Endothelial cell of umbilical vein (primary cell): ENCODE results near the gene TNFRSF21. TPM values are rescaled to one million over a fixed set of nuclear protein-coding genes. Genes with fewer than 3 reads are reported as not detected.

ENCODE experiments used
- BruUV-seq: library from RNA; stranded (reverse); fragments of 400-500 nt; replicated peaks from 2 replicates; lab custom pipeline; 2021; lab: Mats Ljungman, UMichigan
- CTCF ChIA-PET: fragments of 300-600, 350-600 bp; sonication (Branson Sonifier 250); formaldehyde crosslinking; loops from one replicate; lab custom pipeline; 2021; ENCODE audit warnings: antibody characterized with exemption, inconsistent platforms; lab: Charles Lee
- POLR2A ChIA-PET: fragments of 300-600, 350-600 bp; sonication (Branson Sonifier 250); formaldehyde crosslinking; loops from one replicate; lab custom pipeline; 2021; ENCODE audit warnings: antibody characterized with exemption, inconsistent platforms; lab: Charles Lee
- DNase-seq: peaks from one replicate; pipeline ENCODE4 v3.0.0-alpha.2; 2011; ENCODE audit warnings: low read depth, low spot score
- FAIRE-seq: peaks from 2 replicates; lab custom pipeline; 2011; peaks lifted over from hg19 to GRCh38; lab: Jason Lieb, UNC
- H2AFZ ChIP-seq: 2 replicates; pipeline ENCODE4 v1.6.0; 2012; ENCODE audit warnings: low read depth, low read length, control low read depth, inconsistent platforms
- H3K27ac ChIP-seq: 2 replicates; pipeline ENCODE4 v1.5.1; 2011; ENCODE audit warnings: low read depth, mild to moderate bottlenecking, control low read depth, low read length, moderate library complexity; ENCODE audit not compliant: insufficient read depth
- H3K27me3 ChIP-seq, 2 experiments: 2 replicates each; pipeline versions ENCODE4 v1.6.0 to v1.6.1; 2011; ENCODE audit warnings: low read length in 2 of 2, mixed read lengths in 1 of 2; ENCODE audit not compliant: control insufficient read depth in 2 of 2, insufficient read depth in 2 of 2
- H3K36me3 ChIP-seq, 2 experiments: 2 replicates in 1 of 2; 3 replicates in 1 of 2; pipeline ENCODE4 v1.5.1; 2011; ENCODE audit warnings: low read length in 2 of 2, mild to moderate bottlenecking in 1 of 2, moderate library complexity in 1 of 2; ENCODE audit not compliant: control insufficient read depth in 2 of 2, insufficient read depth in 2 of 2; ENCODE audit errors: extremely low read depth in 1 of 2
- H3K4me1 ChIP-seq: 3 replicates; pipeline ENCODE4 v1.5.1; 2011; ENCODE audit warnings: mild to moderate bottlenecking, low read length; ENCODE audit not compliant: control insufficient read depth, insufficient read depth; ENCODE audit errors: extremely low read depth
- H3K4me2 ChIP-seq: 2 replicates; pipeline ENCODE4 v1.6.1; 2011; ENCODE audit warnings: low read length, control low read depth, mixed read lengths; ENCODE audit not compliant: insufficient read depth
- H3K4me3 ChIP-seq, 3 experiments: fragments of 200-600 bp in 1 of 3; sonication (generic), shearing (Covaris generic) in 1 of 3; replicated peaks in 1 of 3; 2 replicates each; pipeline ENCODE4 v1.5.1; 2011 to 2016; ENCODE audit warnings: control low read depth in 3 of 3, low read length in 3 of 3, mild to moderate bottlenecking in 2 of 3, inconsistent platforms in 1 of 3, low read depth in 1 of 3, moderate library complexity in 1 of 3; ENCODE audit not compliant: insufficient read depth in 1 of 3
- H3K79me2 ChIP-seq: 2 replicates; pipeline ENCODE4 v1.6.0; 2012; ENCODE audit warnings: low read length, inconsistent platforms; ENCODE audit not compliant: control insufficient read depth, insufficient read depth
- H3K9ac ChIP-seq: replicated peaks from 2 replicates; pipeline ENCODE3; 2011; ENCODE audit warnings: low read length, control low read depth; ENCODE audit not compliant: insufficient read depth; ENCODE audit errors: extremely low read depth
- H3K9me1 ChIP-seq: replicated peaks from 3 replicates; pipeline ENCODE4 v1.6.0; 2011; ENCODE audit warnings: mild to moderate bottlenecking, low read length; ENCODE audit not compliant: control insufficient read depth, insufficient read depth; ENCODE audit errors: extremely low read depth
- H3K9me3 ChIP-seq: replicated peaks from 2 replicates; pipeline ENCODE4 v1.5.1; 2012; ENCODE audit warnings: low read length, inconsistent platforms; ENCODE audit not compliant: control insufficient read depth, insufficient read depth
- H4K20me1 ChIP-seq: replicated peaks from 2 replicates; pipeline ENCODE3; 2011; ENCODE audit warnings: mild to moderate bottlenecking, low read length; ENCODE audit not compliant: control insufficient read depth, insufficient read depth; ENCODE audit errors: extremely low read depth
- CTCF ChIP-seq, 2 donors: IDR thresholded peaks; 1 replicate in 1 of 2; 2 replicates in 1 of 2; pipeline ENCODE4 v1.5.1; 2011; ENCODE audit warnings: low read length in 2 of 2, mild to moderate bottlenecking in 2 of 2, moderate library complexity in 2 of 2, control low read depth in 1 of 2, inconsistent platforms in 1 of 2, low read depth in 1 of 2; ENCODE audit not compliant: insufficient read depth in 1 of 2; ENCODE audit errors: extremely low read depth in 1 of 2
- EZH2 ChIP-seq: IDR thresholded peaks from 2 replicates; pipeline ENCODE4 v1.6.1; 2012; ENCODE audit warnings: borderline replicate concordance, low read depth, mild to moderate bottlenecking, moderate library complexity, low read length, inconsistent platforms; ENCODE audit not compliant: severe bottlenecking
- FOS ChIP-seq: IDR thresholded peaks from 2 replicates; pipeline ENCODE4 v1.6.1; 2011; ENCODE audit warnings: mild to moderate bottlenecking, low read length, moderate library complexity, borderline replicate concordance; ENCODE audit not compliant: insufficient read depth
- GATA2 ChIP-seq: IDR thresholded peaks from 2 replicates; pipeline ENCODE4 v1.7.0; 2011; ENCODE audit warnings: low read depth, mild to moderate bottlenecking, moderate library complexity, mixed read lengths, low read length; ENCODE audit not compliant: insufficient read length, insufficient read depth
- JUN ChIP-seq: IDR thresholded peaks from 2 replicates; pipeline ENCODE4 v1.6.1; 2011; ENCODE audit warnings: borderline replicate concordance, low read depth; ENCODE audit not compliant: insufficient read length, insufficient read depth
- MAX ChIP-seq: IDR thresholded peaks from 2 replicates; pipeline ENCODE4 v1.6.1; 2011; ENCODE audit not compliant: insufficient read depth, insufficient read length
- MYC ChIP-seq: IDR thresholded peaks from one replicate; pipeline ENCODE4 v1.6.1; 2011; ENCODE audit warnings: mild to moderate bottlenecking, low read depth, low read length
- POLR2A ChIP-seq: IDR thresholded peaks from 2 replicates; pipeline ENCODE4 v1.6.1; 2012; ENCODE audit warnings: low read depth, mild to moderate bottlenecking, control low read depth, low read length
- POLR2AphosphoS5 ChIP-seq: IDR thresholded peaks from 2 replicates; pipeline ENCODE4 v1.6.1; 2012; ENCODE audit warnings: low read depth, mild to moderate bottlenecking, control low read depth, low read length, moderate library complexity; ENCODE audit not compliant: insufficient read depth
- dilution Hi-C: fragments of 300-500 bp; cut with MboI; formaldehyde crosslinking; loops from one replicate; pipeline ENCODE4 v1.15.0; 2019; ENCODE audit warnings: low sequenced_read_pairs; ENCODE audit not compliant: extremely low pct_ligation_motif_present
- intact Hi-C: fragments of 100-400 bp; cut with micrococcal nuclease; formaldehyde crosslinking; loops from one replicate; pipeline ENCODE4 v1.10.0; 2022
- polyA plus RNA-seq, 4 experiments: library from polyadenylated mRNA; depleted of rRNA in 3 of 4; stranded (reverse) in 3 of 4; unstranded in 1 of 4; fragments of >200 nt; gene quantifications; 2 replicates each; pipeline versions ENCODE4 v1.2.1 to v1.2.3, GENCODE V29; 2011 to 2012; ENCODE audit warnings: missing spikeins in 1 of 4
- total RNA-seq: library from RNA; stranded (reverse); gene quantifications from 2 replicates; pipeline ENCODE4 v1.2.3, GENCODE V29; 2021

The TNFRSF21 gene
- total and polyA plus RNA-seq, 2 donors (not counting 3 experiments of a cell fraction or from before 2014, with no cell fraction given): 26.0 to 40.6 TPM

- ChIA-PET POLR2A (no interaction called here), CTCF (no interaction called here)
- DNase-seq: no peak
- no peak for FAIRE-seq
- Histone ChIP-seq H3K4me1 (peaks cover 4% of the 10 kb centered on the region), H4K20me1 (peaks cover 5% of the 10 kb centered on the region), H3K9me1 (no peaks in the 10 kb centered on the region), H3K9ac (no peak overlapping the region), H3K79me2 (peaks cover 42% of the 10 kb centered on the region), H3K36me3 (no peaks in the 10 kb centered on the region), H2AFZ (no peak overlapping the region), H3K27ac (no peak overlapping the region), H3K9me3 (no peaks in the 10 kb centered on the region), H3K4me2 (no peak overlapping the region), H3K27me3 (no peaks in the 10 kb centered on the region), H3K4me3 (no peak overlapping the region)
- TF ChIP-seq POLR2AphosphoS5 (no peak), MYC (no peak), FOS (no peak), CTCF (IDR thresholded peaks at IDR 0.05; ENCODE audit: extremely low read depth in 1 of 2, insufficient read depth in 1 of 2, low read depth in 1 of 2, low read length in 2 of 2) (no peak), MAX (no peak), JUN (no peak), GATA2 (no peak), EZH2 (no peak), POLR2A (no peak)
- dilution Hi-C loops: no loop called here
- intact Hi-C loops: no loop called here
- BruUV-seq: no TSS peak
These were observed 7.7 kb downstream of the TNFRSF21 start for GRCh38 chr6:47302043-47302442.
